ENCODE results near the gene ASIC2.

The ASIC2 gene

DNA sequence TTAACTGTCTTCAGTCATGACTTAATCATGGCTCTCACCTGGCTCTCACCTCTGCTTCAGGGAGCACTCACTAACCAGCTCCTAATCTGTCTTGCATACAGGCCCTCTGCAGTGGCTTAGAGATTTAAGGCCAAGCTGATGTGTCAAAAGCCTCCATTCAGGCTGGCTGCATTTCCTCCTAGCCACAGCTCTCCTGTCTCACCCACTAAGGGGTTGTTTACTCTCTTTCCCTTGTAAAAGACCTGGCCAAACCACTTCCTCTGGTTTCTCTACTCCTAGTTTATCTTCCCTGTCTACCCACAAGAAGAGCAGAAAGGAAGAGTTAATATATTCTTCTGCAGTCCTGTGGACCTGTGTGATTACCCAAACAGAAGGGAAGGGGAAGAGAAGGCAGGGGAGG, 9.3 kb upstream of the ASIC2 start:
- DNase-seq (ENCODE audit: low spot score) = no peak
- TF ChIP-seq, protein P1, sequence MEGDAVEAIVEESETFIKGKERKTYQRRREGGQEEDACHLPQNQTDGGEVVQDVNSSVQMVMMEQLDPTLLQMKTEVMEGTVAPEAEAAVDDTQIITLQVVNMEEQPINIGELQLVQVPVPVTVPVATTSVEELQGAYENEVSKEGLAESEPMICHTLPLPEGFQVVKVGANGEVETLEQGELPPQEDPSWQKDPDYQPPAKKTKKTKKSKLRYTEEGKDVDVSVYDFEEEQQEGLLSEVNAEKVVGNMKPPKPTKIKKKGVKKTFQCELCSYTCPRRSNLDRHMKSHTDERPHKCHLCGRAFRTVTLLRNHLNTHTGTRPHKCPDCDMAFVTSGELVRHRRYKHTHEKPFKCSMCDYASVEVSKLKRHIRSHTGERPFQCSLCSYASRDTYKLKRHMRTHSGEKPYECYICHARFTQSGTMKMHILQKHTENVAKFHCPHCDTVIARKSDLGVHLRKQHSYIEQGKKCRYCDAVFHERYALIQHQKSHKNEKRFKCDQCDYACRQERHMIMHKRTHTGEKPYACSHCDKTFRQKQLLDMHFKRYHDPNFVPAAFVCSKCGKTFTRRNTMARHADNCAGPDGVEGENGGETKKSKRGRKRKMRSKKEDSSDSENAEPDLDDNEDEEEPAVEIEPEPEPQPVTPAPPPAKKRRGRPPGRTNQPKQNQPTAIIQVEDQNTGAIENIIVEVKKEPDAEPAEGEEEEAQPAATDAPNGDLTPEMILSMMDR (IDR thresholded peaks at IDR 0.05; ENCODE audit: borderline replicate concordance, control extremely low read depth, extremely low read depth, insufficient read depth, missing control alignments) = no peak

GRCh38 chr17:33300241-33300640, 7.1 kb upstream of the ASIC2 start:
- DNase-seq (ENCODE audit: low spot score) = no peak
- TF ChIP-seq, protein P1 (IDR thresholded peaks at IDR 0.05; ENCODE audit: borderline replicate concordance, control extremely low read depth, extremely low read depth, insufficient read depth, missing control alignments) = no peak
- in situ Hi-C loops (cut with MboI; ENCODE audit: low sequenced_read_pairs, unreplicated experiment) = no loop called here

More for the DNA sequence above, 9.3 kb upstream of the ASIC2 start:
- in situ Hi-C loops (cut with MboI; ENCODE audit: low sequenced_read_pairs, unreplicated experiment) = no loop called here

DNA sequence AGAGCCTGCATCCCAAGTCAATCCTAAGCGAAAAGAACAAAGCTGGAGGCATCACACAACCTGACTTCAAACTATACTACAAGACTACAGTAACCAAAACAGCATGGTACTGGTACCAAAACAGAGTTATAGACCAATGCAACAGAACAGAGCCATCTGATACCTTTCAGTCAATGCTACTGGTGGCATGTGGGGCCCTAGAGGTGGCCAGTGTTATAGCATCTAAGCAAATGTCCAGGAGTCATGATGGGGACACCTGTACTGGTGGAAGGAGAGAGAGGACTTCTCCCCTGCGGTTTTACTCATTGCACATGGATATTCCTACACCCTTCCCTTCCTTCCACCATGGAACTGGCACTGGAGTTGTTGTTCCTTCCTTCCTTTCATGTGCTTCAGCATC, 6.0 kb upstream of the ASIC2 start:
- TF ChIP-seq, protein P1 (IDR thresholded peaks at IDR 0.05; ENCODE audit: borderline replicate concordance, control extremely low read depth, extremely low read depth, insufficient read depth, missing control alignments) = no peak
- no peak for DNase-seq (ENCODE audit: low spot score)
- in situ Hi-C loops (cut with MboI; ENCODE audit: low sequenced_read_pairs, unreplicated experiment) = no loop called here

GRCh38 chr17:33297643-33298042, 4.5 kb upstream of the ASIC2 start:
- no peak for DNase-seq (ENCODE audit: low spot score)
- TF ChIP-seq, protein P1 (IDR thresholded peaks at IDR 0.05; ENCODE audit: borderline replicate concordance, control extremely low read depth, extremely low read depth, insufficient read depth, missing control alignments) = no peak
- in situ Hi-C loops (cut with MboI; ENCODE audit: low sequenced_read_pairs, unreplicated experiment) = no loop called here

GRCh38 chr17:33294994-33295393, 1.9 kb upstream of the ASIC2 start:
- TF ChIP-seq, protein P1 (IDR thresholded peaks at IDR 0.05; ENCODE audit: borderline replicate concordance, control extremely low read depth, extremely low read depth, insufficient read depth, missing control alignments) = no peak
- in situ Hi-C loops (cut with MboI; ENCODE audit: low sequenced_read_pairs, unreplicated experiment) = no loop called here
- no peak for DNase-seq (ENCODE audit: low spot score)

DNA sequence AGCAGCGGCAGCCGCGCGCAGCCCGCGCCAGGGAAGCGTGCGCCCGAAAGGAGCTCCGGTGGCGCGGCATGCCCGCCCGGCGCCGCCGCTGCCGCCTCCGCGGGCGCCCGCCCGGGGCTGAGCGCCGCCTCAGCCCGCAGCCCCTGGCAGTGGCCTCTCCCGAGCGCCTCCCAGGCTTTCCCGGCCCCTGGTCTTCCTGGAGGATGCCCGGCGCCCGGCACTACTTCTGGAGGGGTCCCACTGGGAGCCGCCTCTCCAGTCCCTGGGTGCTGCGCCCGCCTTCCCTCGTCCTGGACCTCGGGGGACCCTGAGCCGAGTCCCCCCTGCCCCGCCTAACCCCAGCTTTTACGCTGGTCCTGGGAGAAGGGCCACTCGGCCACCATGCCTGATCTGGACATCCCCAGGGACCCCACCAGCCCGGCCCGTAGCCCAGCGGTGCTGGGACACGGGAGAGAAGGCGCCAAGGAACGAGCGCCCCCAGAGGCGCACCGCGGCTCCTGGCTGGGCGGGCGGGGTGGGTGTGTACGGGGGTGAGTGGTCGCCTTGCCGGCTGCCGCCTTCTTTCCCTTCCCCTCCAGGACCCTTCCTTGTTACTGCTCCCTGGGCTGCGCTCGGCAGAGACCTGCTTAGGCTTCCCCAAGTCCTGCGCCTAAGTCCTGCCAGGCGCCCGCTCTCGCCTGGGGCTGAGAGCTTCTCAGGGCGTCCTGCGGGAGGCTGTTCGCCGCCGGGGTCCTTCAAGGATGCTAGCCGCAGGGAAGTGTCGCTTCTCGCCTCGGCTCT, 704 bp downstream of the ASIC2 start:
- TF ChIP-seq, protein P1 (IDR thresholded peaks at IDR 0.05; ENCODE audit: borderline replicate concordance, control extremely low read depth, extremely low read depth, insufficient read depth, missing control alignments) = no peak
- peak; percentile 33 for DNase-seq (ENCODE audit: low spot score)
- in situ Hi-C loops (cut with MboI; ENCODE audit: low sequenced_read_pairs, unreplicated experiment) = no loop called here
